AG09319 (cell line): ENCODE results near the gene VAV2.

Experiments
- DNase-seq: peaks from one replicate; pipeline ENCODE4 v3.0.0-alpha.2; 2010; ENCODE audit warnings: low read depth; ENCODE audit errors: extremely low read depth
- TF ChIP-seq, protein P1 (sequence below): IDR thresholded peaks from 2 replicates; pipeline ENCODE4 v1.5.1; 2011; ENCODE audit warnings: low read depth, mild to moderate bottlenecking, inconsistent platforms, low read length, moderate library complexity

VAV2 gene

DNA sequence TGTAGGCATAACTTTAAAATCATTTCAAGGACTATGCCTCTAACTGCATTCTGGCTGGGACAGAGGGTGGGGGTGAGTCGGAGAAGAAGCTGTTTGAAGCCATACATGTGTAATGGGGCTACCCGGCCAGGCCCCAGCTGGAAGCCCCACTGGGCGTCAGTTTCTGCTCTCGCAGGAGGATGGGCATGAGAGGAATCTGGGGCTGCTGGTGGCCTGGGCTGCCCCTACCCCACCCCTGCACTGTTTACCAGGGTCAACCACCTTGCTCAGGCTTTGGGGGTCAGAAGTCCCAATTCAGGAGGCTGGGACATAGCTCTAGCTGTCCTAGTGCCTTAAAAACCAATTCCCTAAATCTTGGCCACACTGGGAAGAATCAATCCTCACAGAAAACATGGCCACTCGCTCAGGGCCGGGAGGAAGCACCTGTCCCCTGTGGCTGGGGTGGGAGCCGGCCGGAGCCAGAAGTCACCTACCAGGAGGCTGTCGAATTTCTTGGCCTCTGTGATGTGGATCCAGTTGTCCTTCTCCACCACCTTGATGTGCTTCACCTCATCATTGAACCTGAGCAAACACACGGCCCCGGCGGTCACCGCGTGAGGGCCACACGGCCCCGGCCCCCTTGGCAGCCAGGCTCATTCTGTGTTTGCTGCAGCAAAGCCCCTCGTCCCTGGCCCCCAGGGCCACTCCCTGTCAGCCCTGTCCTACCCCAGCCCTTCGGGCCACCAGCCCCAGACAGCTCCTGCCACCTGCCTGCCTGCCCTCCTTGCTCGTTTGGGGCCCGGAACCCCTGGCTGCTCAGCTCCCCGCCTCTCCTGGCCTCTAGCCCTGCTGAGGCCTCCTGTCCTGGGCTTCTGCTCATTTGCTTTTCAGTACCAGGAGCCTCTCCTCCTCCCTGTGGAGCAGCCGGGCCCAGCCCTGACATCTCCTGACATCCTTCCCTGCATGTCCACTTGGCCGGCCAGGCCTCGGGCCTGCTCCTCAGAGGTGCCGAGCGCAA is 220.3 kb downstream of the VAV2 start:
- DNase-seq: no peak
- TF ChIP-seq, protein P1, sequence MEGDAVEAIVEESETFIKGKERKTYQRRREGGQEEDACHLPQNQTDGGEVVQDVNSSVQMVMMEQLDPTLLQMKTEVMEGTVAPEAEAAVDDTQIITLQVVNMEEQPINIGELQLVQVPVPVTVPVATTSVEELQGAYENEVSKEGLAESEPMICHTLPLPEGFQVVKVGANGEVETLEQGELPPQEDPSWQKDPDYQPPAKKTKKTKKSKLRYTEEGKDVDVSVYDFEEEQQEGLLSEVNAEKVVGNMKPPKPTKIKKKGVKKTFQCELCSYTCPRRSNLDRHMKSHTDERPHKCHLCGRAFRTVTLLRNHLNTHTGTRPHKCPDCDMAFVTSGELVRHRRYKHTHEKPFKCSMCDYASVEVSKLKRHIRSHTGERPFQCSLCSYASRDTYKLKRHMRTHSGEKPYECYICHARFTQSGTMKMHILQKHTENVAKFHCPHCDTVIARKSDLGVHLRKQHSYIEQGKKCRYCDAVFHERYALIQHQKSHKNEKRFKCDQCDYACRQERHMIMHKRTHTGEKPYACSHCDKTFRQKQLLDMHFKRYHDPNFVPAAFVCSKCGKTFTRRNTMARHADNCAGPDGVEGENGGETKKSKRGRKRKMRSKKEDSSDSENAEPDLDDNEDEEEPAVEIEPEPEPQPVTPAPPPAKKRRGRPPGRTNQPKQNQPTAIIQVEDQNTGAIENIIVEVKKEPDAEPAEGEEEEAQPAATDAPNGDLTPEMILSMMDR: no peak

DNA sequence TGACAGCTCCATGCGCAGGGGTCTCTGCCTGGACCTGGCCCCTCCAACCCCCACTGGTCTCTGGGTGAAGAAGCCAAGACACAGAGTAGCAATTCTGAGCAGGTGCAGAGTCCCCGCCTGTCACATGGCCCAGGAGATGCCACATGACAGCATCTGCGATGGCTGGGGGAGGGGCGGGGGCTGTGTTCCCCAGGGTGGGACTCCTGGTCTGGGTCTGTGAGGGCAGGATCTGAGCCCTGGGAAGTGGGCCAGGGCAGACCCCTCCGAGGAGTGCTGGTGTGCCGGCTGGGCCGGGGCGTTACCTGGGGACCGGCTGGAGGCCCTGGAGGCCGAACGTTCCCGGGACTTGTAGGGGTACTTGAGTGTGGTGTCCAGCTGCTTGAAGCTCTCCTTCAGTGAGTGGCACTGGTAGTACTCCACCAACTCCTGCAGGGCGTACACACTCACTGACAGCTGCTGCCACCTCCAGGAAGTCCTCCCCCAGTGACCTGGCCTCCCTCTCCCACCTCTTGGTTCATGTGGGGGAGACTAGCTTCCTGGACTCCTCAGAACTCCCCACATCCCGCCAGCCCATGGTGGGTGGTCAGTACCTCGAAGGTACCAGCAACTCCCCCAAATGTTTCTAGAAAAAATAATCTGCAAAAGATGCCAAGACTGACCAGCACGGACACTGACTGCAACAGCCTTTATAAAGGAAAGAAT is 221.9 kb downstream of the VAV2 start:
- no peak for DNase-seq
- TF ChIP-seq, protein P1: no peak

DNA sequence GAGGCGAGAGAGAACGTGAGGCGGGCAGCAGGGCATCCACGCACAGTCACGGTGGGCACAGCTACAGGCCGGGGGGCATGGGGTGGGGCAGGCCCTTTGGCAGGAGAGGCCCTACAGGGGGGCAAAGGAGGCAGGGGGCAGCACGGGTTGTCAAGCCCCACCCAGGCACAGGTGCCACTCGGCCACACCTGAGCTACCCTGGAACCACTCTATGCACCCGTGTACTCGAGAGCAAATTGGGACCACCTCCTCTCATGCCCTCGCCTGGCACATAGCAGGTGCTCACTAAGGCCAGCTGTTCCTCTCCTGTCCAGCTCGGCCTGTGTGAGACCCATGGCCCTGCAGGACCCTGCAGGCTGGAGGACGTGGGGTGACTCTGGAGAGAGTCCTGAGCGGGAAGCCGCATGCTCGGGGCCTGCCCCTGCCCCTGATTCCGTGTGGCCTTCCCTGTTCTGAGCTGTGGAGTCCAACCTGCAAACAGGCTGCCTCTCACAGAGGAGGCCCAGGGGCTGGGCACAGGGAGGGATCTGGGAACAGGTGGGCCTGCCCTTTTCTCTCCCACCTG is 222.5 kb downstream of the VAV2 start:
- DNase-seq: no peak
- TF ChIP-seq, protein P1: no peak

DNA sequence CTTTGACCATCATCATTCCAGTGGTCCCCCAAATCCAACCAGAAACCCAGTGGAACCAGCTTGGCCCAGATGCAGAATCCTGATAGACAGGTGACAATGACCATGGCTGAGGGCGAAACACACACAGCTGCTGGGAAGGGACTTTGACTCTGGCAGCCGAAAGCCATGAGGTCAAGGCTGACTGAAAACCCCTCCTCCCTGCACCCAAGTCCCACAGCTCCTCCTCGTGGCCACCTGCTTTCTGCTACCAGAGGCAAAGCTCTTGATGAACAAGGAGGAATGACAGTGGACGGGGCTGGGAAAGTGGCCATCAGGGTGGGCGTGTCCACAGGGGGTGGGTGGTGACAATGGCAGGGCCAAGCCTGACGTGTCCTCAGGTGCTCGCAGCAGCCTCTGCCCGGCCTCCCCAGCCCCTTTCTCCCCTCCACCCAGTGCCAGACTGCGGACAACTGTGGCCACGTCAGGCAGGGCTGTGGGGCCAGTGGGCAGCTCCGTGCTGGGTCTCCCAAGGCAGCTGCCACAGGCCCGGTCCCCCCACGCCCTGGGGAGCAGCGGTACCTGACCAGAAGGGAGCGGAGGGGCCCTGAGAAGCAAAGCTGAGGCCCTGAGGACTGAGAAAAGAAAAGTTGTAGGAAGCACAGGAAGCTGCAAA is 223.1 kb downstream of the VAV2 start:
- TF ChIP-seq, protein P1: no peak

DNA sequence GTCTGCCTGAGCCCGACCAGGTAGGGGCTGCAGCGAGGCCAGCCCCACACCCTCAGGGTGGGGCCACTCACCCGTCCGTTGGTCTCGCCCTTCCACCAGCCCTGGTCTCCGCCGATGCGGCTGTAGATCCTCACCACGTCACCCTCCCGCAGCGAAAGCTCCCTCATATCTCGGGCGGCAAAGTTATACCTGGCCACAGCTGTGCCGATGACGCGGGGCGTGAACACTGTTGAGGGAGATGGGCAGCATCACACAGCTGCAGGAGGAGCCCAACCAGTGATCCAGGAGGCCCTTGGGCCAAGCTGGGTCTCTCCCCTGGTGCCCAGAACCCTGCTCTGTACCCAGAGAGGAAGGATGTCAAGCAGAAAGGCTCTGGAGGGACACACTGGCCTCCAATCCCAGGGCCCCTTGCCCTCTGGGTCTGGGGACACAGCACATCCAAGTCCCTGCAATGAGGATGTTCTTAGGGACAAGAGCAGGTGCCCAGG is 223.7 kb downstream of the VAV2 start:
- no peak for DNase-seq
- TF ChIP-seq, protein P1: no peak

More for the DNA sequence above, 223.1 kb downstream of the VAV2 start:
- no peak for DNase-seq

DNA sequence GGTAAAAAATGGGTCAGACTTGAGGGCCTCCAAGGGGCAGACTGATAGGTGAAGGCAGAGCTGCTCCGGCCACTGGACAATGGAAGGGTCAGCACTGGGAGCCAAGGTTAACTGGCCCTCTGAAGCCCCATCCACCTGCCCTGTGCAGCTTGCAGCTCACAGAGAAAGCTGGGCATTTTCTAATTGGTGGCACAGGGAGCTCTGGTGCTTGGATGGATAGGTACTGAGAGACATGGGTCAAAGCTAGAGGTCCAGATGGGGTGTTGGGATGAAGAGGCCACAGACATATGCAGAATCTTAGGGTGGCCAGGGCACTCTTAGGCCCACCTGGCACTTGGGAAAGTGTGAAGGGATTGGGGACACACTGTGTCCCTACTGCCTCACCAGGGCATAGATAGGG is 224.5 kb downstream of the VAV2 start:
- TF ChIP-seq, protein P1: no peak
- DNase-seq: no peak
